ENCODE data around the gene CD4.

The CD4 gene

GRCh38 chr12:6773590-6774351 lies 15.6 kb upstream of the CD4 start:
- Histone ChIP-seq H3K9me3 (ENCODE audit: control insufficient read depth, insufficient read depth, low read length) (no peaks in the 10 kb centered on the region), H3K27me3 (ENCODE audit: control insufficient read depth, low read length) (peaks cover 50% of the 10 kb centered on the region), H3K79me2 (ENCODE audit: control insufficient read depth, low read length) (no peaks in the 10 kb centered on the region), H3K4me3 (ENCODE audit: low read length) (no peak overlapping the region), H3K27ac (ENCODE audit: low read depth, low read length) (no peak overlapping the region), H3K4me1 (ENCODE audit: control insufficient read depth, low read length) (peaks cover 11% of the 10 kb centered on the region), H3K4me2 (ENCODE audit: low read length) (no peak overlapping the region), H3K36me3 (ENCODE audit: control insufficient read depth, low read length) (no peaks in the 10 kb centered on the region), H4K20me1 (ENCODE audit: control insufficient read depth, insufficient read depth, low read depth, low read length) (no peaks in the 10 kb centered on the region), H3F3A (ENCODE audit: control insufficient read depth, insufficient read depth) (peaks cover 2% of the 10 kb centered on the region; the same call in 1 of the 2 replicates), H3K9me2 (replicated peaks; ENCODE audit: control insufficient read depth, low read length) (no peaks in the 10 kb centered on the region)
- no peak for TF ChIP-seq CTCF (IDR thresholded peaks at IDR 0.05; ENCODE audit: low read depth, low read length, poor library complexity, severe bottlenecking)
- TF ChIP-seq EZH2phosphoT487 (IDR thresholded peaks at IDR 0.05; ENCODE audit: borderline replicate concordance, low read length) = no peak

- Histone ChIP-seq H3K36me3 (ENCODE audit: control insufficient read depth, low read length) (no peaks in the 10 kb centered on the region), H3K9me2 (replicated peaks; ENCODE audit: control insufficient read depth, low read length) (no peaks in the 10 kb centered on the region), H3K4me1 (ENCODE audit: control insufficient read depth, low read length) (peaks cover 16% of the 10 kb centered on the region), H3F3A (ENCODE audit: control insufficient read depth, insufficient read depth) (0 out of 2 replicates have a peak, but pooled peaks cover 3% of the 10 kb centered on the region), H3K27ac (ENCODE audit: low read depth, low read length) (no peak overlapping the region), H4K20me1 (ENCODE audit: control insufficient read depth, insufficient read depth, low read depth, low read length) (no peaks in the 10 kb centered on the region), H3K4me3 (ENCODE audit: low read length) (no peak overlapping the region), H3K9me3 (ENCODE audit: control insufficient read depth, insufficient read depth, low read length) (no peaks in the 10 kb centered on the region), H3K27me3 (ENCODE audit: control insufficient read depth, low read length) (peaks cover 50% of the 10 kb centered on the region), H3K4me2 (ENCODE audit: low read length) (no peak overlapping the region), H3K79me2 (ENCODE audit: control insufficient read depth, low read length) (no peaks in the 10 kb centered on the region)
- no peak for TF ChIP-seq CTCF (IDR thresholded peaks at IDR 0.05; ENCODE audit: low read depth, low read length, poor library complexity, severe bottlenecking)
- TF ChIP-seq EZH2phosphoT487 (IDR thresholded peaks at IDR 0.05; ENCODE audit: borderline replicate concordance, low read length) = no peak
Observed at GRCh38 chr12:6774499-6775062, 14.7 kb upstream of the CD4 start.

- 0 out of 2 replicates have a peak, but pooled peaks cover 3% of the 10 kb centered on the region for H3F3A ChIP-seq (ENCODE audit: control insufficient read depth, insufficient read depth)
- no peaks in the 10 kb centered on the region for H3K79me2 ChIP-seq (ENCODE audit: control insufficient read depth, low read length)
- no peak for TF ChIP-seq CTCF (IDR thresholded peaks at IDR 0.05; ENCODE audit: low read depth, low read length, poor library complexity, severe bottlenecking)
- no peak for TF ChIP-seq EZH2phosphoT487 (IDR thresholded peaks at IDR 0.05; ENCODE audit: borderline replicate concordance, low read length)
- H3K9me3 ChIP-seq (ENCODE audit: control insufficient read depth, insufficient read depth, low read length) = no peaks in the 10 kb centered on the region
- peaks cover 50% of the 10 kb centered on the region for H3K27me3 ChIP-seq (ENCODE audit: control insufficient read depth, low read length)
- H3K4me3 ChIP-seq (ENCODE audit: low read length) = no peak overlapping the region
- H3K4me2 ChIP-seq (ENCODE audit: low read length) = no peak overlapping the region
- H3K36me3 ChIP-seq (ENCODE audit: control insufficient read depth, low read length) = no peaks in the 10 kb centered on the region
- H3K9me2 ChIP-seq (replicated peaks; ENCODE audit: control insufficient read depth, low read length) = no peaks in the 10 kb centered on the region
- no peak overlapping the region for H3K27ac ChIP-seq (ENCODE audit: low read depth, low read length)
- H4K20me1 ChIP-seq (ENCODE audit: control insufficient read depth, insufficient read depth, low read depth, low read length) = no peaks in the 10 kb centered on the region
- peaks cover 16% of the 10 kb centered on the region for H3K4me1 ChIP-seq (ENCODE audit: control insufficient read depth, low read length)
Observed at GRCh38 chr12:6775185-6776174, 13.8 kb upstream of the CD4 start.
